ENCODE measurements around the gene MAD2L1.

Gene MAD2L1

GRCh38 chr4:120026853-120027252 lies 39.8 kb downstream of the MAD2L1 start:
- in situ Hi-C loops (cut with MboI; ENCODE audit: low pct_unique_long_range_greater_than_20kb, low sequenced_read_pairs, unreplicated experiment): no loop called here
- TF ChIP-seq, protein P1, sequence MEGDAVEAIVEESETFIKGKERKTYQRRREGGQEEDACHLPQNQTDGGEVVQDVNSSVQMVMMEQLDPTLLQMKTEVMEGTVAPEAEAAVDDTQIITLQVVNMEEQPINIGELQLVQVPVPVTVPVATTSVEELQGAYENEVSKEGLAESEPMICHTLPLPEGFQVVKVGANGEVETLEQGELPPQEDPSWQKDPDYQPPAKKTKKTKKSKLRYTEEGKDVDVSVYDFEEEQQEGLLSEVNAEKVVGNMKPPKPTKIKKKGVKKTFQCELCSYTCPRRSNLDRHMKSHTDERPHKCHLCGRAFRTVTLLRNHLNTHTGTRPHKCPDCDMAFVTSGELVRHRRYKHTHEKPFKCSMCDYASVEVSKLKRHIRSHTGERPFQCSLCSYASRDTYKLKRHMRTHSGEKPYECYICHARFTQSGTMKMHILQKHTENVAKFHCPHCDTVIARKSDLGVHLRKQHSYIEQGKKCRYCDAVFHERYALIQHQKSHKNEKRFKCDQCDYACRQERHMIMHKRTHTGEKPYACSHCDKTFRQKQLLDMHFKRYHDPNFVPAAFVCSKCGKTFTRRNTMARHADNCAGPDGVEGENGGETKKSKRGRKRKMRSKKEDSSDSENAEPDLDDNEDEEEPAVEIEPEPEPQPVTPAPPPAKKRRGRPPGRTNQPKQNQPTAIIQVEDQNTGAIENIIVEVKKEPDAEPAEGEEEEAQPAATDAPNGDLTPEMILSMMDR (IDR thresholded peaks at IDR 0.05; ENCODE audit: extremely low read depth, insufficient read depth, missing control alignments): no peak
- DNase-seq (ENCODE audit: low spot score): no peak

DNA sequence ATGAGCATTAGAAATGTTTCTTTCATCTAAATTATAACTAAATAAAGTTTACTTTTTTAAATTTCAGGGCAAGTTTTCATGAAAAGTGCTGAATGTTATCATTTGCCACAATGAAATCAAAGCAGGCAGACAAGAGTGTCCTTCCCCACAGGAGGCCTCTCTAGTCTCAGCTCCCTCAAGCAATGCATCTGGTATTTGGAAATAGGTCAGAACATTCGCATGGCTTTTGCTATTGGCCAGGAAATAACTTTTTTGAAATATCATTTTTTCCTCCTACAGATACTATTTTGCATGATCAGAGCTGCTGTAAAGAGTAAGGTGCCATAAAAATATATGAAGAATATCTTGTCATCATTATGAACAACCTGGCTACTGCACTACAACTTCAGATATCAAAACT lies 41.1 kb downstream of the MAD2L1 start:
- in situ Hi-C loops (cut with MboI; ENCODE audit: low pct_unique_long_range_greater_than_20kb, low sequenced_read_pairs, unreplicated experiment): no loop called here
- TF ChIP-seq, protein P1 (IDR thresholded peaks at IDR 0.05; ENCODE audit: extremely low read depth, insufficient read depth, missing control alignments): no peak
- no peak for DNase-seq (ENCODE audit: low spot score)

GRCh38 chr4:120018786-120019185 lies 47.9 kb downstream of the MAD2L1 start:
- no peak for DNase-seq (ENCODE audit: low spot score)
- TF ChIP-seq, protein P1 (IDR thresholded peaks at IDR 0.05; ENCODE audit: extremely low read depth, insufficient read depth, missing control alignments): no peak
- in situ Hi-C loops (cut with MboI; ENCODE audit: low pct_unique_long_range_greater_than_20kb, low sequenced_read_pairs, unreplicated experiment): no loop called here

DNA sequence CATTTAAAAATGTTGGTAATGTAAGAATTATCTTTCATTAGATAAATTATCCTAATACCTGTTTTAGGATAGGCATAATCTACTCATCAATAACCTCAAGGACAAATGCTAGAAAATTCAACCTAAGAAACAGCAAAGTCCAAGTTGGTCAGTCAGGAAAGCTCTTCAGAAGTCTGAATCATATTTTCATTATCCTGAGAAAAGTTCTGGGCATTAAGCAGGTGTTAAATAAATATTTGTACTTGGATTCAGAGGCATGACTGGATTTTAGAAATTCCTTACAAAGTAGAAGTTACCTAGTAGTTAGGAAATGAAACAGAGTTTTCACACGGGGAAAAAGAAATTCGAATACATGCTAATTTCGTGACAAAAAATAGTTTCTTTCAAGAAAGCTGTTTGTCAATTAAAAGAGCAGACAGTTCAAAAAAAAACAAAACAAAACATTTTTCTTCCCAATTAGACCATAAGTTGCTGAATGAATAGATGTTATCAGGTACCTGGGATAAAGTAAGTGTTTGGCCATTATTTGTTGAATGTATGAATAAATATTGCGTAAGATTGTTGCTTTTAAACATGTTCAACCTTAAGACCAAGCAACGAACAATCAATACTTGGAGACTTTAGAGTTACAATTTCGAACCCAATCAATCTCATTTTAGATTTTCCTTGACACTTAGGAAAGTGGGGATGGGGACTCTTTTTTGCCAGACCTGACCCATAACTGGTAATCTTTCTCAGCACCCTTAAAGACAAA lies 48.5 kb downstream of the MAD2L1 start:
- TF ChIP-seq, protein P1 (IDR thresholded peaks at IDR 0.05; ENCODE audit: extremely low read depth, insufficient read depth, missing control alignments): no peak
- in situ Hi-C loops (cut with MboI; ENCODE audit: low pct_unique_long_range_greater_than_20kb, low sequenced_read_pairs, unreplicated experiment): no loop called here

DNA sequence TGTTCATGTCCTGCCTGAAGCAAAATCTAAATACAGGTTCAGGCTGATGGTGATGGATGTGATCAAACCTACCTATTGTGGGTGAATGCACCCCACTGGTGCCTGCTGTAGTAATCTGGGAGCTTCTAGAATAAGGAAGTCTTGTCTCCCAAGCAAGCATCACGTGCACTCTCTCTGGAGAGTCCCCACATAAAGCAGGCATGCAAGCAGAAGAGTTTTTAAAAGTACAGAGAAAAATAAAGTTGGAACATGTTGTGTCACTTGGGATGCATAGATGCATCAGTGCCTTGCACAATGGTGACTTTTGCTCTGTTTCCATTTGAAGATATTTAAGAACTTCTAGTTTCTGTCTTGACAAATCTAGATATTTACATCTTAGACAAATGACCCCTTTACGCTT lies 54.9 kb downstream of the MAD2L1 start:
- TF ChIP-seq, protein P1 (IDR thresholded peaks at IDR 0.05; ENCODE audit: extremely low read depth, insufficient read depth, missing control alignments): no peak
- DNase-seq (ENCODE audit: low spot score): no peak
- in situ Hi-C loops (cut with MboI; ENCODE audit: low pct_unique_long_range_greater_than_20kb, low sequenced_read_pairs, unreplicated experiment): no loop called here

More for the DNA sequence above, 48.5 kb downstream of the MAD2L1 start:
- DNase-seq (ENCODE audit: low spot score): no peak

DNA sequence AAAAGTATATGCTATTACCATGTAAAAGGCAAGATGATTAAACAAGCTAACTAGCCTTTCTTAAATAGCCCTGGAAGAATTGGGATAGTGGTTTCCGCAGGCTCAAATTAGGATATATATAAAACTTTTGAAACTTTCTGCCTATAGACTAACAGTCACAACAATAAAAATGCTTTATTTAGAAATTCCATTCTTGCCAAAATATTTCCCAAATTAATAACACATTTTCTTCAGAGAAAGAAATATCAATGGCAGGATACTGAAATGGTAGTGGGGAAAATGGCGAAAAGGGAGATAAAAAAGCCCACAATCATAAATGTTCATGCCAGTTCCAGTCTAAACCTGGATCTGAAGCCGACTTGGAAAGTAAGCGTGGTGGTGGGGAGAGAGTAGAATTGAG lies 56.0 kb downstream of the MAD2L1 start:
- in situ Hi-C loops (cut with MboI; ENCODE audit: low pct_unique_long_range_greater_than_20kb, low sequenced_read_pairs, unreplicated experiment): no loop called here
- TF ChIP-seq, protein P1 (IDR thresholded peaks at IDR 0.05; ENCODE audit: extremely low read depth, insufficient read depth, missing control alignments): no peak
- no peak for DNase-seq (ENCODE audit: low spot score)

Data from GM13977 (cell line).